Upper lobe of left lung (tissue), 4 donors: ENCODE data around the gene PIGBOS1.

ENCODE experiments used
- EP300 ChIP-seq, 4 donors: sonication (generic); formaldehyde crosslinking; IDR thresholded peaks; one replicate each; pipeline ENCODE4 v1.5.1; 2017; ENCODE audit warnings: antibody characterized with exemption in 4 of 4, control low read depth in 2 of 4
- POLR2A ChIP-seq, 4 donors: fragments of 450-650 bp; IDR thresholded peaks; one replicate each; pipeline ENCODE4 v1.5.1; 2016 to 2017; ENCODE audit warnings: antibody characterized with exemption in 4 of 4, mild to moderate bottlenecking in 2 of 4
- POLR2AphosphoS5 ChIP-seq, 2 donors: sonication (generic); formaldehyde crosslinking; IDR thresholded peaks; one replicate each; pipeline ENCODE4 v1.5.1; 2017; ENCODE audit warnings: antibody characterized with exemption in 2 of 2
- TF ChIP-seq, protein P1 (sequence below), 6 experiments: fragments of 450-650 bp in 4 of 6; fragments of 200-600 bp in 2 of 6; sonication (generic) in 2 of 6; IDR thresholded peaks; one replicate each; pipeline ENCODE4 v1.5.1; 2016 to 2019; ENCODE audit warnings: antibody characterized with exemption in 6 of 6

DNA sequence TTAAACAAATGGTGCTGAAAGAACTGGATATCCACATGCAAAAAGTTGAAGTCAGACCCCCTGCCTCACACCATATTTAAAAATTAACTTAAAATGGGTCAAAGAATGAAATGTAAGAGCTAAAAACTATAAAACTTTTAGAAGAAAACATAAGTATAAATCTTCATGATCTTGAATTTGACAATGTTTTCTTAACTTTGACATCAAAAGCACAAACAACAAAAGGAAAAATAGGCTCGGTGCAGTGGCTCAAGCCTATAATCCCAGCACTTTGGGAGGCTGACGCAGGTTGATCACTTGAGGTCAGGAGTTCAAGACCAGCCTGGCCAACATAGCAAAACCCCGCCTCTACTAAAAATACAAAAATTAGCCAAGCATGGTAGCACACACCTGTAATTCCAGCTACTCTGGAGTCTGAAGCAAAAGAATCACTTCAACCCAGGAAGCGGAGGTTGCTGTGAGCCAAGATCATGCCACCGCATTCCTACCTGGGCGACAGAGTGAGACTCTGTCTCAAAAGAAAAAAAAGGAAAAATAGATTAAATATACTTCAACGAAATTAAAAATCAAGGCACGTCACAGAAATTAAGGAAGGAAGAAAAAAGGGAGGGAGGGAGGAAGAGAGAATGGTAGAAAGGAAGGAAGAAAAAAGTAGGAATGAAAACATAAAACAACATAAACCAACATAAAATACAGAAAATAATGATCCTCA lies 30.8 kb downstream of the PIGBOS1 start:
- TF ChIP-seq POLR2A (IDR thresholded peaks at IDR 0.05) (peak in 2 of 4 donors; percentile 15 to 24), POLR2AphosphoS5 (IDR thresholded peaks at IDR 0.05) (no peak), EP300 (IDR thresholded peaks at IDR 0.05) (no peak)
- TF ChIP-seq, protein P1, sequence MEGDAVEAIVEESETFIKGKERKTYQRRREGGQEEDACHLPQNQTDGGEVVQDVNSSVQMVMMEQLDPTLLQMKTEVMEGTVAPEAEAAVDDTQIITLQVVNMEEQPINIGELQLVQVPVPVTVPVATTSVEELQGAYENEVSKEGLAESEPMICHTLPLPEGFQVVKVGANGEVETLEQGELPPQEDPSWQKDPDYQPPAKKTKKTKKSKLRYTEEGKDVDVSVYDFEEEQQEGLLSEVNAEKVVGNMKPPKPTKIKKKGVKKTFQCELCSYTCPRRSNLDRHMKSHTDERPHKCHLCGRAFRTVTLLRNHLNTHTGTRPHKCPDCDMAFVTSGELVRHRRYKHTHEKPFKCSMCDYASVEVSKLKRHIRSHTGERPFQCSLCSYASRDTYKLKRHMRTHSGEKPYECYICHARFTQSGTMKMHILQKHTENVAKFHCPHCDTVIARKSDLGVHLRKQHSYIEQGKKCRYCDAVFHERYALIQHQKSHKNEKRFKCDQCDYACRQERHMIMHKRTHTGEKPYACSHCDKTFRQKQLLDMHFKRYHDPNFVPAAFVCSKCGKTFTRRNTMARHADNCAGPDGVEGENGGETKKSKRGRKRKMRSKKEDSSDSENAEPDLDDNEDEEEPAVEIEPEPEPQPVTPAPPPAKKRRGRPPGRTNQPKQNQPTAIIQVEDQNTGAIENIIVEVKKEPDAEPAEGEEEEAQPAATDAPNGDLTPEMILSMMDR (IDR thresholded peaks at IDR 0.05), result no peak
